ENCODE measurements around the gene DNAI1.

Gene DNAI1

GRCh38 chr9:34550016-34550680 is 91.5 kb downstream of the DNAI1 start:
- Histone ChIP-seq H3K9ac (no peak overlapping the region), H3K27ac (no peak overlapping the region), H3K4me1 (ENCODE audit: low read depth, poor library complexity, severe bottlenecking) (no peaks in the 10 kb centered on the region), H3K27me3 (ENCODE audit: insufficient read depth, low read depth) (peaks cover 50% of the 10 kb centered on the region), H3K4me2 (no peak overlapping the region), H2AFZ (ENCODE audit: low read depth) (no peak overlapping the region), H3K79me2 (ENCODE audit: insufficient read depth, low read depth) (no peaks in the 10 kb centered on the region), H3K4me3 (IDR thresholded peaks at IDR 0.05; ENCODE audit: insufficient read depth, low read depth, low read length) (no peak overlapping the region), H4K20me1 (ENCODE audit: insufficient read depth) (no peaks in the 10 kb centered on the region), H3K36me3 (ENCODE audit: insufficient read depth) (no peaks in the 10 kb centered on the region)
- no peak for TF ChIP-seq CTCF (conservative IDR thresholded peaks at IDR 0.05; ENCODE audit: low read depth, low read length)

GRCh38 chr9:34550681-34551270 is 92.2 kb downstream of the DNAI1 start:
- Histone ChIP-seq H3K36me3 (ENCODE audit: insufficient read depth) (no peaks in the 10 kb centered on the region), H3K79me2 (ENCODE audit: insufficient read depth, low read depth) (no peaks in the 10 kb centered on the region), H2AFZ (ENCODE audit: low read depth) (no peak overlapping the region), H3K4me2 (no peak overlapping the region), H4K20me1 (ENCODE audit: insufficient read depth) (no peaks in the 10 kb centered on the region), H3K9ac (no peak overlapping the region), H3K4me1 (ENCODE audit: low read depth, poor library complexity, severe bottlenecking) (no peaks in the 10 kb centered on the region), H3K4me3 (IDR thresholded peaks at IDR 0.05; ENCODE audit: insufficient read depth, low read depth, low read length) (no peak overlapping the region), H3K27me3 (ENCODE audit: insufficient read depth, low read depth) (peaks cover 48% of the 10 kb centered on the region), H3K27ac (no peak overlapping the region)
- TF ChIP-seq CTCF (conservative IDR thresholded peaks at IDR 0.05; ENCODE audit: low read depth, low read length) = no peak

GRCh38 chr9:34551751-34552605 is 93.4 kb downstream of the DNAI1 start:
- TF ChIP-seq CTCF (conservative IDR thresholded peaks at IDR 0.05; ENCODE audit: low read depth, low read length) = no peak

GRCh38 chr9:34552606-34552981 is 94.0 kb downstream of the DNAI1 start:
- TF ChIP-seq CTCF (conservative IDR thresholded peaks at IDR 0.05; ENCODE audit: low read depth, low read length) = no peak

More at GRCh38 chr9:34551751-34552605, 93.4 kb downstream of the DNAI1 start:
- Histone ChIP-seq H3K36me3 (ENCODE audit: insufficient read depth) (no peaks in the 10 kb centered on the region), H3K27me3 (ENCODE audit: insufficient read depth, low read depth) (peaks cover 57% of the 10 kb centered on the region), H3K4me3 (IDR thresholded peaks at IDR 0.05; ENCODE audit: insufficient read depth, low read depth, low read length) (no peak overlapping the region), H3K4me1 (ENCODE audit: low read depth, poor library complexity, severe bottlenecking) (no peaks in the 10 kb centered on the region), H4K20me1 (ENCODE audit: insufficient read depth) (no peaks in the 10 kb centered on the region), H2AFZ (ENCODE audit: low read depth) (no peak overlapping the region), H3K27ac (no peak overlapping the region), H3K79me2 (ENCODE audit: insufficient read depth, low read depth) (no peaks in the 10 kb centered on the region), H3K4me2 (no peak overlapping the region), H3K9ac (no peak overlapping the region)

More at GRCh38 chr9:34552606-34552981, 94.0 kb downstream of the DNAI1 start:
- Histone ChIP-seq H3K4me1 (ENCODE audit: low read depth, poor library complexity, severe bottlenecking) (no peaks in the 10 kb centered on the region), H3K27me3 (ENCODE audit: insufficient read depth, low read depth) (peaks cover 57% of the 10 kb centered on the region), H3K79me2 (ENCODE audit: insufficient read depth, low read depth) (no peaks in the 10 kb centered on the region), H2AFZ (ENCODE audit: low read depth) (no peak overlapping the region), H3K36me3 (ENCODE audit: insufficient read depth) (no peaks in the 10 kb centered on the region), H3K4me3 (IDR thresholded peaks at IDR 0.05; ENCODE audit: insufficient read depth, low read depth, low read length) (no peak overlapping the region), H3K4me2 (no peak overlapping the region), H3K9ac (no peak overlapping the region), H3K27ac (no peak overlapping the region), H4K20me1 (ENCODE audit: insufficient read depth) (no peaks in the 10 kb centered on the region)
